GM12878 (cell line): ENCODE measurements around the gene CD82. TPM values are rescaled to one million over a fixed set of nuclear protein-coding genes. Genes with fewer than 3 reads are reported as not detected.

ENCODE experiments used
- ATAC-seq: fragments of 200-7000 bp; cut with Tn5 transposase; 3 replicates; pipeline ENCODE4 v1.9.1; 2020; ENCODE audit warnings: mild to moderate bottlenecking, moderate library complexity
- BruUV-seq: library from RNA; stranded (reverse); fragments of 400-500 nt; replicated peaks from 2 replicates; lab custom pipeline; 2021; lab: Mats Ljungman, UMichigan
- CTCF ChIA-PET: fragments of 300-600 bp; sonication (Branson Sonifier 250); formaldehyde crosslinking; extraction: SDS; loops from one replicate; lab custom pipeline; 2021; ENCODE audit warnings: inconsistent platforms; lab: Yijun Ruan, JAX
- POLR2A ChIA-PET: fragments of 350-600 bp; formaldehyde crosslinking; extraction: SDS; loops from one replicate; lab custom pipeline; 2021; ENCODE audit warnings: inconsistent platforms; lab: Charles Lee
- RAD21 ChIA-PET: fragments of 300-600 bp; sonication (Branson Sonifier 250); formaldehyde crosslinking; loops from one replicate; lab custom pipeline; 2023; ENCODE audit warnings: antibody characterized with exemption; ENCODE audit not compliant: unreplicated experiment; lab: Charles Lee
- SMC1A ChIA-PET: fragments of 300-600 bp; sonication (Branson Sonifier 250); formaldehyde crosslinking; loops from one replicate; lab custom pipeline; 2023; ENCODE audit not compliant: unreplicated experiment, uncharacterized antibody; lab: Charles Lee
- DNase-seq: peaks from one replicate; pipeline ENCODE4 v3.0.0-alpha.2; 2011; ENCODE audit warnings: low read depth, low spot score
- FAIRE-seq: peaks from 3 replicates; lab custom pipeline; 2011; peaks lifted over from hg19 to GRCh38; lab: Jason Lieb, UNC
- H2AFZ ChIP-seq: 2 replicates; pipeline ENCODE4 v1.6.0; 2011; ENCODE audit warnings: low read depth, low read length, control low read depth; ENCODE audit not compliant: control insufficient read depth
- H3K27ac ChIP-seq: 2 replicates; pipeline ENCODE4 v1.5.1; 2011; ENCODE audit warnings: control low read depth; ENCODE audit not compliant: control insufficient read depth, insufficient read depth
- H3K27me3 ChIP-seq, 2 experiments: replicated peaks in 1 of 2; 2 replicates each; pipeline versions ENCODE4 v1.6.0 to v1.6.1; 2011; ENCODE audit warnings: low read length in 1 of 2; ENCODE audit not compliant: control insufficient read depth in 2 of 2, insufficient read depth in 2 of 2
- H3K36me3 ChIP-seq, 2 experiments: 2 replicates each; pipeline ENCODE4 v1.5.1; 2011; ENCODE audit warnings: low read length in 1 of 2; ENCODE audit not compliant: control insufficient read depth in 2 of 2, insufficient read depth in 2 of 2
- H3K4me1 ChIP-seq: 2 replicates; pipeline ENCODE4 v1.6.1; 2011; ENCODE audit warnings: mild to moderate bottlenecking, low read length, moderate library complexity, mixed read lengths; ENCODE audit not compliant: control insufficient read depth, insufficient read depth
- H3K4me2 ChIP-seq: 2 replicates; pipeline ENCODE4 v1.6.0; 2011; ENCODE audit warnings: control low read depth; ENCODE audit not compliant: control insufficient read depth, insufficient read depth
- H3K4me3 ChIP-seq: fragments of 200-600 bp; sonication (generic); 2 replicates; pipeline ENCODE4 v1.5.1; 2016
- H3K79me2 ChIP-seq: 2 replicates; pipeline ENCODE4 v1.6.0; 2011; ENCODE audit warnings: low read length; ENCODE audit not compliant: control insufficient read depth, insufficient read depth
- H3K9ac ChIP-seq: 2 replicates; pipeline ENCODE4 v1.8.0; 2011; ENCODE audit warnings: low read length, control low read depth, mixed read lengths; ENCODE audit not compliant: control insufficient read depth, insufficient read depth
- H3K9me3 ChIP-seq: replicated peaks from 3 replicates; pipeline ENCODE4 v1.5.1; 2011; ENCODE audit warnings: mild to moderate bottlenecking, low read length; ENCODE audit not compliant: control insufficient read depth, insufficient read depth
- H4K20me1 ChIP-seq: 2 replicates; pipeline ENCODE4 v1.6.0; 2011; ENCODE audit not compliant: control insufficient read depth, insufficient read depth
- CEBPB ChIP-seq, 2 experiments: fragments of 150-350 bp in 1 of 2; IDR thresholded peaks; 2 replicates each; pipeline ENCODE4 v1.6.1; 2012 to 2014; ENCODE audit warnings: low read depth in 2 of 2, low read length in 2 of 2, borderline replicate concordance in 1 of 2, inconsistent platforms in 1 of 2
- CHD1 ChIP-seq: IDR thresholded peaks from 2 replicates; pipeline ENCODE4 v1.6.1; 2012; ENCODE audit warnings: low read depth, low read length, improper control_type of control experiment
- DPF2 ChIP-seq: fragments of 450-650 bp; IDR thresholded peaks from 2 replicates; pipeline ENCODE4 v1.6.1; 2017; ENCODE audit warnings: mild to moderate bottlenecking
- GATAD2B ChIP-seq: fragments of 450-650 bp; conservative IDR thresholded peaks from 2 replicates; pipeline ENCODE4 v1.6.1; 2017; ENCODE audit warnings: low read depth, mild to moderate bottlenecking, moderate library complexity
- IKZF1 ChIP-seq: fragments of 450-650 bp; conservative IDR thresholded peaks from 2 replicates; pipeline ENCODE4 v1.6.1; 2017; ENCODE audit warnings: antibody characterized with exemption, mild to moderate bottlenecking
- NFIC ChIP-seq: IDR thresholded peaks from 2 replicates; pipeline ENCODE4 v1.6.1; 2012; ENCODE audit warnings: low read depth, mild to moderate bottlenecking, inconsistent platforms, low read length, moderate library complexity
- PAX5 ChIP-seq: IDR thresholded peaks from 2 replicates; pipeline ENCODE4 v1.6.1; 2011; ENCODE audit warnings: low read depth, low read length, borderline replicate concordance
- PAX8 ChIP-seq: fragments of 450-650 bp; IDR thresholded peaks from 2 replicates; pipeline ENCODE4 v1.6.1; 2017; ENCODE audit warnings: mild to moderate bottlenecking, moderate library complexity
- POLR2AphosphoS2 ChIP-seq: IDR thresholded peaks from 2 replicates; pipeline ENCODE4 v1.6.1; 2011; ENCODE audit warnings: low read depth, mild to moderate bottlenecking, low read length, improper control_type of control experiment, moderate library complexity
- POLR2AphosphoS5 ChIP-seq: IDR thresholded peaks from 2 replicates; pipeline ENCODE4 v1.6.1; 2011; ENCODE audit warnings: mild to moderate bottlenecking, low read length, inconsistent platforms
- RB1 ChIP-seq: fragments of 450-650 bp; formaldehyde crosslinking; IDR thresholded peaks from 2 replicates; pipeline ENCODE4 v1.6.1; 2017; ENCODE audit warnings: mild to moderate bottlenecking, borderline replicate concordance
- SMAD1 ChIP-seq: fragments of 450-650 bp; IDR thresholded peaks from 2 replicates; pipeline ENCODE4 v1.6.1; 2018; ENCODE audit warnings: mild to moderate bottlenecking, low read depth; ENCODE audit not compliant: partially characterized antibody
- SP1 ChIP-seq: IDR thresholded peaks from one replicate; pipeline ENCODE4 v1.6.1; 2011; ENCODE audit warnings: low read depth, low read length
- SRF ChIP-seq, 2 experiments: IDR thresholded peaks; 2 replicates each; pipeline ENCODE4 v1.6.1; 2011; ENCODE audit warnings: low read depth in 2 of 2, low read length in 2 of 2, mild to moderate bottlenecking in 1 of 2, moderate library complexity in 1 of 2
- SUZ12 ChIP-seq: fragments of 200-600 bp; sonication (generic); IDR thresholded peaks from one replicate; pipeline ENCODE4 v1.6.1; 2018; ENCODE audit warnings: antibody characterized with exemption, mild to moderate bottlenecking; ENCODE audit not compliant: unreplicated experiment
- ZNF217 ChIP-seq: fragments of 450-650 bp; IDR thresholded peaks from 2 replicates; pipeline ENCODE4 v1.6.1; 2017; ENCODE audit warnings: antibody characterized with exemption, mild to moderate bottlenecking
- WGBS: methylation state at CpG from one replicate; pipeline ENCODE4 v1.1.6; 2016; ENCODE audit warnings: low lambda C conversion rate; ENCODE audit not compliant: insufficient replicate concordance, insufficient coverage; ENCODE audit errors: missing lambda C conversion rate; 5-methylcytosine and 5-hydroxymethylcytosine counted together
- in situ Hi-C: fragments of 300-500 bp; cut with MboI; formaldehyde crosslinking; loops from 9 replicates; pipeline ENCODE4 v1.14.3; 2018; ENCODE audit warnings: mixed read lengths
- intact Hi-C: fragments of 100-400 bp; cut with micrococcal nuclease; formaldehyde crosslinking; loops from one replicate; pipeline ENCODE4 v1.14.2; 2022; ENCODE audit not compliant: unreplicated experiment
- polyA plus RNA-seq, 11 experiments: library from polyadenylated mRNA; depleted of rRNA in 4 of 11; unstranded in 6 of 11; stranded (reverse) in 5 of 11; fragments of >200 nt; fragmentation: Nextera tagmentation in 4 of 11; fragmentation: Illumina TruSeq in 1 of 11; extraction: Ambion mirVana in 4 of 11; extraction: Trizol in 1 of 11; gene quantifications; 1 replicate in 1 of 11; 2 replicates in 10 of 11; pipeline versions ENCODE4 v1.2.1 to v1.2.3, GENCODE V29; 2011 to 2016; ENCODE audit warnings: inconsistent platforms in 2 of 11, missing spikeins in 2 of 11, low read depth in 1 of 11
- total RNA-seq, 4 experiments: library from RNA; depleted of rRNA in 3 of 4; stranded (reverse); fragments of >200 nt in 3 of 4; fragmentation: Illumina TruSeq in 1 of 4; extraction: Trizol in 1 of 4; gene quantifications; 2 replicates each; pipeline versions ENCODE4 v1.2.1 to v1.2.3, GENCODE V29; 2013 to 2021
- TF ChIP-seq, protein P1 (sequence below): fragments of 450-650 bp; IDR thresholded peaks from 2 replicates; pipeline ENCODE4 v1.6.1; 2016; ENCODE audit warnings: mild to moderate bottlenecking
- TF ChIP-seq, protein P2 (sequence below): IDR thresholded peaks from 2 replicates; pipeline ENCODE4 v1.6.1; 2012; ENCODE audit warnings: low read length, inconsistent platforms
- TF ChIP-seq, protein P3 (sequence below): fragments of 150-350 bp; IDR thresholded peaks from 2 replicates; pipeline ENCODE4 v1.6.1; 2016; ENCODE audit warnings: low read depth, low read length

Gene CD82
- total and polyA plus RNA-seq, 10 of the 15 experiments (the other 5 are each of a cell fraction or from before 2014, with no cell fraction given): 5.2 to 180 (median 84.7) TPM

DNA sequence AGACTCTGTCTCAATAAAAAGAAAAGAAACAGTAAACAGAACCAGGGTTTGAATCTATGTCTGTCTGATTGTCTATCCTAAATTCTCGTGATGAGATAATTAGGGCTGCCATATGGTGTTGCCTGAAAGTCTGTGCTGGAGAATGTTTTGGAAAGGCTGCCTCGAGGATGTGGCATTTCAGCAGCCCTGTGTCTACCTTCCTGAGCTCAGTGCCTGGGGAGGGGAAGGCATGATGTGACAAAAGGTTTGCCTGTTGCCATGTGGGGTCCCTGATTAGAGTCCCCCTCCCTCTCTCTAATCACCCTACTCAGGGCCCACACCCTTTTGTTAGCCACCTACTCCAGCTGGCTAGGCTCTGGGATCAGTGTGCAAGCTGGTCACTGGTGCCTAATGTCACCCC, 15.2 kb downstream of the CD82 start (continued):
- TF ChIP-seq POLR2AphosphoS5: no peak
- no peak for TF ChIP-seq IKZF1
- no peak for TF ChIP-seq PAX8
- TF ChIP-seq SRF (IDR thresholded peaks at IDR 0.05; ENCODE audit: low read depth in 2 of 2, low read length in 2 of 2): no peak
- no peak for TF ChIP-seq ZNF217
- TF ChIP-seq SMAD1: no peak
- TF ChIP-seq DPF2: no peak
- TF ChIP-seq RB1: no peak

DNA sequence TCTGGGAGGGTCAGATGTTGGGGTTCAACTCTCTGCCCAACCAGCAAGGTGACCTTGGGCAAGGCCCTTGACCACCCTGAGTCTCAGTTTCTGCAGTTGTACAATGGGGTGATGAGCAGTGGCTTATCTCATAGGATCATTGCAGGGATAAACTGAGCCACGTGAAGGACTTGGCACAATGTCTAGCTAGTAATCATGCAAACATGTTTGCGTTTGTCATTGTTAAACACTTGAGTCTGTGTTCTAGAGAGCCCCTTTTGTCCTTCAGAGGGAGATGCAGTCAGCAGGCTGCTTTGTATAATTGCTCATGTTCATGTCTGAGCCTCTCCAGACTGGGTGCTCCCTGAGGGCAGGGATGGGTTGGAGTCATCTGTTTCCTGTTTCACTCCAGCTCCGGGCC, 15.8 kb downstream of the CD82 start:
- Histone ChIP-seq H2AFZ (no peak overlapping the region), H3K4me2 (no peak overlapping the region), H3K27me3 (no peaks in the 10 kb centered on the region), H3K4me3 (no peak overlapping the region), H4K20me1 (no peaks in the 10 kb centered on the region), H3K79me2 (peaks cover 69% of the 10 kb centered on the region), H3K9me3 (no peaks in the 10 kb centered on the region; the same call in 2 of the 3 replicates), H3K4me1 (peaks cover 27% of the 10 kb centered on the region), H3K9ac (no peak overlapping the region), H3K27ac (no peak overlapping the region), H3K36me3 (peaks cover 16 to 22% of the 10 kb centered on the region in 2 experiments)
- ChIA-PET RAD21 (interaction anchor here (0.8 kb wide), 1 partner anchor 15 kb away, joined by 3 read pairs; no protein-coding TSS in a partner anchor), POLR2A (no interaction called here), SMC1A (interaction anchor here (0.6 to 1.6 kb wide), 5 partner anchors 8 to 21 kb away, joined by 3 to 6 read pairs (median 3); no protein-coding TSS in a partner anchor), CTCF (interaction anchor here (0.7 to 1.3 kb wide), 3 partner anchors 11 to 22 kb away, joined by 3 to 6 read pairs (median 3); no protein-coding TSS in a partner anchor)
- in situ Hi-C loops (loop anchor here (25.0 kb wide), 1 partner anchor 1219 kb away; the partner anchor contains the start of gene TTC17), intact Hi-C loops (no loop called here)
- ATAC-seq (no peak), FAIRE-seq (no peak), DNase-seq (no peak)
- no TSS peak for BruUV-seq
- WGBS: 99% methylated on average over 3 of the region's 3 CpGs
- TF ChIP-seq CHD1 (no peak), IKZF1 (no peak), POLR2AphosphoS2 (no peak), GATAD2B (no peak), SP1 (no peak), NFIC (no peak), SUZ12 (no peak), CEBPB (IDR thresholded peaks at IDR 0.05; ENCODE audit: borderline replicate concordance in 1 of 2, low read depth in 2 of 2, low read length in 2 of 2) (no peak), SRF (IDR thresholded peaks at IDR 0.05; ENCODE audit: low read depth in 2 of 2, low read length in 2 of 2) (no peak), PAX5 (no peak)
- TF ChIP-seq, protein P1, sequence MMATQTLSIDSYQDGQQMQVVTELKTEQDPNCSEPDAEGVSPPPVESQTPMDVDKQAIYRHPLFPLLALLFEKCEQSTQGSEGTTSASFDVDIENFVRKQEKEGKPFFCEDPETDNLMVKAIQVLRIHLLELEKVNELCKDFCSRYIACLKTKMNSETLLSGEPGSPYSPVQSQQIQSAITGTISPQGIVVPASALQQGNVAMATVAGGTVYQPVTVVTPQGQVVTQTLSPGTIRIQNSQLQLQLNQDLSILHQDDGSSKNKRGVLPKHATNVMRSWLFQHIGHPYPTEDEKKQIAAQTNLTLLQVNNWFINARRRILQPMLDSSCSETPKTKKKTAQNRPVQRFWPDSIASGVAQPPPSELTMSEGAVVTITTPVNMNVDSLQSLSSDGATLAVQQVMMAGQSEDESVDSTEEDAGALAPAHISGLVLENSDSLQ: no peak
- TF ChIP-seq, protein P2, sequence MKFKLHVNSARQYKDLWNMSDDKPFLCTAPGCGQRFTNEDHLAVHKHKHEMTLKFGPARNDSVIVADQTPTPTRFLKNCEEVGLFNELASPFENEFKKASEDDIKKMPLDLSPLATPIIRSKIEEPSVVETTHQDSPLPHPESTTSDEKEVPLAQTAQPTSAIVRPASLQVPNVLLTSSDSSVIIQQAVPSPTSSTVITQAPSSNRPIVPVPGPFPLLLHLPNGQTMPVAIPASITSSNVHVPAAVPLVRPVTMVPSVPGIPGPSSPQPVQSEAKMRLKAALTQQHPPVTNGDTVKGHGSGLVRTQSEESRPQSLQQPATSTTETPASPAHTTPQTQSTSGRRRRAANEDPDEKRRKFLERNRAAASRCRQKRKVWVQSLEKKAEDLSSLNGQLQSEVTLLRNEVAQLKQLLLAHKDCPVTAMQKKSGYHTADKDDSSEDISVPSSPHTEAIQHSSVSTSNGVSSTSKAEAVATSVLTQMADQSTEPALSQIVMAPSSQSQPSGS: no peak
- TF ChIP-seq, protein P3, sequence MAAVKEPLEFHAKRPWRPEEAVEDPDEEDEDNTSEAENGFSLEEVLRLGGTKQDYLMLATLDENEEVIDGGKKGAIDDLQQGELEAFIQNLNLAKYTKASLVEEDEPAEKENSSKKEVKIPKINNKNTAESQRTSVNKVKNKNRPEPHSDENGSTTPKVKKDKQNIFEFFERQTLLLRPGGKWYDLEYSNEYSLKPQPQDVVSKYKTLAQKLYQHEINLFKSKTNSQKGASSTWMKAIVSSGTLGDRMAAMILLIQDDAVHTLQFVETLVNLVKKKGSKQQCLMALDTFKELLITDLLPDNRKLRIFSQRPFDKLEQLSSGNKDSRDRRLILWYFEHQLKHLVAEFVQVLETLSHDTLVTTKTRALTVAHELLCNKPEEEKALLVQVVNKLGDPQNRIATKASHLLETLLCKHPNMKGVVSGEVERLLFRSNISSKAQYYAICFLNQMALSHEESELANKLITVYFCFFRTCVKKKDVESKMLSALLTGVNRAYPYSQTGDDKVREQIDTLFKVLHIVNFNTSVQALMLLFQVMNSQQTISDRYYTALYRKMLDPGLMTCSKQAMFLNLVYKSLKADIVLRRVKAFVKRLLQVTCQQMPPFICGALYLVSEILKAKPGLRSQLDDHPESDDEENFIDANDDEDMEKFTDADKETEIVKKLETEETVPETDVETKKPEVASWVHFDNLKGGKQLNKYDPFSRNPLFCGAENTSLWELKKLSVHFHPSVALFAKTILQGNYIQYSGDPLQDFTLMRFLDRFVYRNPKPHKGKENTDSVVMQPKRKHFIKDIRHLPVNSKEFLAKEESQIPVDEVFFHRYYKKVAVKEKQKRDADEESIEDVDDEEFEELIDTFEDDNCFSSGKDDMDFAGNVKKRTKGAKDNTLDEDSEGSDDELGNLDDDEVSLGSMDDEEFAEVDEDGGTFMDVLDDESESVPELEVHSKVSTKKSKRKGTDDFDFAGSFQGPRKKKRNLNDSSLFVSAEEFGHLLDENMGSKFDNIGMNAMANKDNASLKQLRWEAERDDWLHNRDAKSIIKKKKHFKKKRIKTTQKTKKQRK: no peak
